Panc1 (cell line): ENCODE results near the gene ZNF780B.

ENCODE experiments used
- CTCF ChIP-seq: fragments of 450-650 bp; IDR thresholded peaks from 2 replicates; pipeline ENCODE4 v1.5.1; 2017; ENCODE audit warnings: mild to moderate bottlenecking
- POLR2AphosphoS5 ChIP-seq: IDR thresholded peaks from 2 replicates; pipeline ENCODE4 v1.6.1; 2012; ENCODE audit warnings: mild to moderate bottlenecking, low read depth, low read length, moderate library complexity
- REST ChIP-seq, 2 experiments: IDR thresholded peaks; 2 replicates each; pipeline ENCODE4 v1.6.1; 2011 to 2012; ENCODE audit warnings: low read depth in 2 of 2, control low read depth in 1 of 2, low read length in 1 of 2, mild to moderate bottlenecking in 1 of 2, moderate library complexity in 1 of 2; ENCODE audit not compliant: insufficient read depth in 1 of 2
- SIN3A ChIP-seq: IDR thresholded peaks from 2 replicates; pipeline ENCODE4 v1.6.1; 2012; ENCODE audit warnings: low read depth, mild to moderate bottlenecking, low read length, moderate library complexity, borderline replicate concordance; ENCODE audit not compliant: insufficient read depth

DNA sequence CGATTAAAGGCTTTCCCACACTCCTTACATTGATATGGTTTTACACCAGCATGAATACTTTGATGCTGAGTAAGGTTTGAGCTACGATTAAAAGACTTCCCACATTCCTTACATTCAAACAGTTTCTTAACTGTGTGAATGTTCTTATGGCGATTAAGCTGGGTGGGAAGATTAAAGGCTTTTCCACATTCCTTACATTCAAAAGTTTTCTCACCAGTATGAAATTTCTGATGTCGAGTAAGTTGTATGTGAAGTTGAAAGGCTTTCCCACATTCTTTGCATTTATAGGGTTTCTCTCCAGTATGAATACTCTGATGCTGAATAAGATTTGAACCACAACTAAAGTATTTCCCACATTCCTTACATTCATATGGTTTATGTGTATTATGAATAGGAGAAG, 20.0 kb downstream of the ZNF780B start:
- peak; percentile 19; the same call in 1 of the 2 replicates for TF ChIP-seq CTCF
- TF ChIP-seq REST (IDR thresholded peaks at IDR 0.05; ENCODE audit: insufficient read depth in 1 of 2, low read depth in 2 of 2, low read length in 1 of 2) = no peak
- no peak for TF ChIP-seq POLR2AphosphoS5
- TF ChIP-seq SIN3A = no peak
